Measurements from ENCODE around the gene TRUB2. TPM values are rescaled to one million over a fixed set of nuclear protein-coding genes. Genes with fewer than 3 reads are reported as not detected.

TRUB2 gene
- total RNA-seq, 2 donors from 2014 or later, result 14.6 to 27.2 TPM

DNA sequence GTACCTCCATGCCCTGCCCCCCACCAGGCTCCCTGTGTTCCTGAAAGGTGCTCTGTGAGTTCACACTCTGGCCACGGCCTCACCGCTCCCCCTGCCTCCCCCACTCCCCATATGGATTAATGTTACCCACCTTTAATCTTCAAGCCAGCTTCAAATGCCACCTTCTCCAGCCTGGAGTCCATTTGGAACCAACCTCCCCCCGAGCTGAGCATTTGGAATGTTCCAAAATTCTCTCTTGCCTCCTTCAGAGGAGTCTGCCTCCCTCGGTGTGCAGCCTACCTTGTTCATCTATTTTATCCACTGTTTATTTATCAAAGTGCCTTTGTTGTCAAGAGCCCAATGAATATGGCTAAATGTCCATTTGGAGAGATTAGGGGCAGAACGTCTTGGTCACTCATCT lies 50.7 kb downstream of the TRUB2 start:
- H3K4me1 ChIP-seq (replicated peaks), result peaks cover 12% of the 10 kb centered on the region
- H3K27me3 ChIP-seq (replicated peaks; ENCODE audit: insufficient read depth), result no peaks in the 10 kb centered on the region
- intact Hi-C loops (cut with DNase I), result loop anchor here (10.0 kb wide), 1 partner anchor 77 kb away; the partner anchor contains the start of gene CIZ1
- no peaks in the 10 kb centered on the region for H3K9me3 ChIP-seq
- no peak for TF ChIP-seq POLR2A (IDR thresholded peaks at IDR 0.05)
- TF ChIP-seq, protein P1, sequence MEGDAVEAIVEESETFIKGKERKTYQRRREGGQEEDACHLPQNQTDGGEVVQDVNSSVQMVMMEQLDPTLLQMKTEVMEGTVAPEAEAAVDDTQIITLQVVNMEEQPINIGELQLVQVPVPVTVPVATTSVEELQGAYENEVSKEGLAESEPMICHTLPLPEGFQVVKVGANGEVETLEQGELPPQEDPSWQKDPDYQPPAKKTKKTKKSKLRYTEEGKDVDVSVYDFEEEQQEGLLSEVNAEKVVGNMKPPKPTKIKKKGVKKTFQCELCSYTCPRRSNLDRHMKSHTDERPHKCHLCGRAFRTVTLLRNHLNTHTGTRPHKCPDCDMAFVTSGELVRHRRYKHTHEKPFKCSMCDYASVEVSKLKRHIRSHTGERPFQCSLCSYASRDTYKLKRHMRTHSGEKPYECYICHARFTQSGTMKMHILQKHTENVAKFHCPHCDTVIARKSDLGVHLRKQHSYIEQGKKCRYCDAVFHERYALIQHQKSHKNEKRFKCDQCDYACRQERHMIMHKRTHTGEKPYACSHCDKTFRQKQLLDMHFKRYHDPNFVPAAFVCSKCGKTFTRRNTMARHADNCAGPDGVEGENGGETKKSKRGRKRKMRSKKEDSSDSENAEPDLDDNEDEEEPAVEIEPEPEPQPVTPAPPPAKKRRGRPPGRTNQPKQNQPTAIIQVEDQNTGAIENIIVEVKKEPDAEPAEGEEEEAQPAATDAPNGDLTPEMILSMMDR (IDR thresholded peaks at IDR 0.05), result no peak
- no peak for TF ChIP-seq POLR2AphosphoS5 (IDR thresholded peaks at IDR 0.05)
- peaks cover 6 to 7% of the 10 kb centered on the region in 2 donors for H3K36me3 ChIP-seq
- DNase-seq (ENCODE audit: low spot score), result no peak
- H3K27ac ChIP-seq, result peak overlapping the region in 1 of 2 donors; percentile 43
- H3K4me3 ChIP-seq, result no peak overlapping the region
- 55% methylated on average over 5 of the region's 5 CpGs for WGBS

DNA sequence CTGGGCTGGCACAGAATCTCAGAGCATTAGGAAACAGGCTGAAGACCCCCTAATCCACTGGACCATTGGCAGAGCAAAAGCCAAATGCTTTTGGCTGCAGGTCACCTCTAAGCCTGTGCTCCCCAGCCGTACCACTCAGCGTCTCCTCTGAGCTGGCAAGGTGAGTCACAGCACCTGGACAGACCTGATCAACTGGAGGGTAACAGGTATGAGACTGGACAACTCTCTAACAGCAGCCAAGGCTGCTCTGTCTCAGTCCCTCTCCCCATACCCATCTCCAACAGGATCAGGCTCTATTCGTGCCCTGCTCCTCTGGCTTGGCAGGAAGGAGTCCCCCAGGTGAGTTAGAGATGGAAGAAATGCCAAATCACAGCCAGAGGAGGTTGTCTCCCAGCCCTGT lies 51.1 kb downstream of the TRUB2 start:
- Histone ChIP-seq H3K27me3 (replicated peaks; ENCODE audit: insufficient read depth) (no peaks in the 10 kb centered on the region), H3K27ac (peak overlapping the region in 1 of 2 donors; percentile 43), H3K4me3 (no peak overlapping the region), H3K9me3 (no peaks in the 10 kb centered on the region), H3K36me3 (peaks cover 6 to 7% of the 10 kb centered on the region in 2 donors), H3K4me1 (replicated peaks) (peaks cover 12% of the 10 kb centered on the region)
- DNase-seq (ENCODE audit: low spot score), result peak; percentile 38
- intact Hi-C loops (cut with DNase I), result loop anchor here (10.0 kb wide), 1 partner anchor 76 kb away; the partner anchor contains the start of gene CIZ1
- TF ChIP-seq POLR2A (IDR thresholded peaks at IDR 0.05) (no peak), POLR2AphosphoS5 (IDR thresholded peaks at IDR 0.05) (peak; percentile 25)
- TF ChIP-seq, protein P1 (IDR thresholded peaks at IDR 0.05), result no peak
- 48% methylated on average over 3 of the region's 3 CpGs for WGBS

DNA sequence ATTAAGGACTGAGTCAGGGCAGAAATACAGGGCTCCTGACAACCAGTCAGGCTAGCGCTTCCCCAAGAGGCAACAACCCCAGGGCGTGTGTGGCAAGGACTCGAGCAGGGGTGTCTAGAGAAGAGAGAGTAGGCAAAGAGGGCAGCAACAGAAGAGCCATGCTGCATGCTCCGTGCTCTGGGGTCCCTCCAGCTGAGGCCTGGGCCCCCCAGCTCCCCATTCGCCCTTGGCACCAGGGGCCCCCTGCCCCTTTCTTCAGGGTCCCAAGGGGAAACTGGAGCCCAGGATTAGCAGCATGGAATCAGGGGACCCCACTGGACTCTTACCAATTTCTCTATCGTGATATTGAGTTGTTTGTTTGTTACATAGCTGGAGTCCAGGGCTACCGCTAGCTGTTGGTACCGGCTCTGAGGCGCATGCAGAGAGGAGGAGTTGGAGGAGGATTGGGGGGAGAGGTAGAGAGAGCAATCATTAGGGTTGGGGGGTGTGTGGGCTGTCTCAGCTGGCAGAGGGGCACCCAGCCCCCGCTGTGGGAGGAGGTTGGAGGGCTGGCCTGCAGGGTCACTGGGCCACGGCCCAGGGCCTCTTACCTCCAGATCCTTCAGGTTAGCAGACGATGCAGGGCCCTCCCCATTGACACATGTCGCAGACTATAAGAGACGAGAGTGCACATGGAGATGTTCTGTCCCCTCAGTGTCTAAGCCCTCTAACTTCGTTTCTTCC lies 55.2 kb downstream of the TRUB2 start:
- intact Hi-C loops (cut with DNase I), result no loop called here
- Histone ChIP-seq H3K4me3 (no peak overlapping the region), H3K4me1 (replicated peaks) (peaks cover 7% of the 10 kb centered on the region), H3K27me3 (replicated peaks; ENCODE audit: insufficient read depth) (no peaks in the 10 kb centered on the region), H3K27ac (no peak overlapping the region), H3K36me3 (peaks cover 11 to 17% of the 10 kb centered on the region in 2 donors), H3K9me3 (no peaks in the 10 kb centered on the region)
- TF ChIP-seq POLR2A (IDR thresholded peaks at IDR 0.05) (no peak), POLR2AphosphoS5 (IDR thresholded peaks at IDR 0.05) (no peak)
- TF ChIP-seq, protein P1 (IDR thresholded peaks at IDR 0.05), result no peak
- 91% methylated on average over 15 of the region's 15 CpGs for WGBS
- no peak for DNase-seq (ENCODE audit: low spot score)

DNA sequence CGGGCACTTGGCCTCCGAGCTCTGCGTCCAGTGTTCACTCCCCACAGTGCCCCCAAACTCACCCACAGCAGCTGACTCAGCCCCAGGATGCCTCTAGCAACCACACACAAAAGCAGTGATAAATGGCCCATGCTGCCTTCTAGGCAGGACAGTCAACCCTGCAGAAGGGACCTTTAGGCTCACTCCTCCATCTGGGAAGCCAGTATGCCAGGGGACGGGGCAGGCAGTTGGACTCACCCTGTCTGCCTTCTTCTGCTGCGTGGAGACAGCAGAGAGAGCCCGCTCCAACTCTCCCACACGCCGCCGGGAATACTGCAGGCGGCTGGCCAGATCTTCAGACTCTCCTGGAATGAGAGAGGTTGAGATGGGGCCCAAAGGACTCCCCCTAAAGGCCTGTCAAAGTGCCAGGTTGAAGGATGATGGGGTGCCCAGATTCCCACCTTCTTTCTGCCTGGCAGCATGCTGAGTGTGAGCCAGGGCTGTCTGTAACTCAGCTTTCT lies 56.8 kb downstream of the TRUB2 start:
- H3K4me1 ChIP-seq (replicated peaks), result no peaks in the 10 kb centered on the region
- H3K4me3 ChIP-seq, result no peak overlapping the region
- 92% methylated on average over 10 of the region's 10 CpGs for WGBS
- no peaks in the 10 kb centered on the region for H3K27me3 ChIP-seq (replicated peaks; ENCODE audit: insufficient read depth)
- intact Hi-C loops (cut with DNase I), result no loop called here
- DNase-seq (ENCODE audit: low spot score), result no peak
- TF ChIP-seq POLR2AphosphoS5 (IDR thresholded peaks at IDR 0.05), result no peak
- no peak for TF ChIP-seq POLR2A (IDR thresholded peaks at IDR 0.05)
- TF ChIP-seq, protein P1 (IDR thresholded peaks at IDR 0.05), result no peak
- H3K9me3 ChIP-seq, result no peaks in the 10 kb centered on the region
- no peak overlapping the region for H3K27ac ChIP-seq
- H3K36me3 ChIP-seq, result peaks cover 14 to 20% of the 10 kb centered on the region in 2 donors

DNA sequence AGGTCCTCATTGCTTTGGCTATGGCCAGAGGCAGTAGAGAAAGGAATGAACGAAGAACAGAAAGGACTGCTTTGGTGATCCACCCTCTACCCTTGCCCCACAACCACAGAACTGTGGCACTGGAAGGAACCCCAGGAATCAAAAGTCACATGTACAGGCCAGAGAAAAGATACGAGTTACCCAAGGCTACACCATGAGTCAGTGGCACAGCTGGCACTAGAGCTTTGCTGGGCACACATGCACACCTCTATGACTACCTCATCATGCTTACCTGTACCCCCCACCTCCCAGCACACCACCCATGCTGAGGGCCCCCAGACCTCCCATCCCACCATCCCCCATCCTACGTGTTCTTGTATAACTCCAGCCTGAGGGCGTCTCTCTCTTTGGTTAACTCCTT lies 59.6 kb downstream of the TRUB2 start:
- intact Hi-C loops (cut with DNase I), result no loop called here
- TF ChIP-seq POLR2AphosphoS5 (IDR thresholded peaks at IDR 0.05), result no peak
- TF ChIP-seq, protein P1 (IDR thresholded peaks at IDR 0.05), result no peak
- TF ChIP-seq POLR2A (IDR thresholded peaks at IDR 0.05), result no peak
- peaks cover 37 to 46% of the 10 kb centered on the region in 2 donors for H3K36me3 ChIP-seq

More for the DNA sequence above, 59.6 kb downstream of the TRUB2 start:
- Histone ChIP-seq H3K4me1 (replicated peaks) (no peaks in the 10 kb centered on the region), H3K27me3 (replicated peaks; ENCODE audit: insufficient read depth) (no peaks in the 10 kb centered on the region), H3K27ac (no peak overlapping the region), H3K9me3 (no peaks in the 10 kb centered on the region), H3K4me3 (no peak overlapping the region)
- 81% methylated on average over 4 of the region's 4 CpGs for WGBS
- no peak for DNase-seq (ENCODE audit: low spot score)
